Loucy (cell line): ENCODE measurements around the gene NPC1L1.

Source experiments
- H2AFZ ChIP-seq: fragments of 200-600 bp; sonication (generic); 2 replicates; pipeline ENCODE4 v1.6.0; 2016; ENCODE audit warnings: antibody characterized with exemption, mild to moderate bottlenecking, low read length, moderate library complexity
- H3F3A ChIP-seq: fragments of 200-600 bp; 2 replicates; pipeline ENCODE4 v1.6.0; 2016; ENCODE audit warnings: antibody characterized with exemption, low read depth, mild to moderate bottlenecking
- H3K27me3 ChIP-seq: fragments of 200-600 bp; sonication (generic); 2 replicates; pipeline ENCODE4 v1.6.1; 2014; ENCODE audit warnings: low read length, mild to moderate bottlenecking; ENCODE audit not compliant: insufficient read depth, poor library complexity, severe bottlenecking
- H3K36me3 ChIP-seq: fragments of 200-600 bp; sonication (generic); 2 replicates; pipeline ENCODE4 v1.6.1; 2016; ENCODE audit warnings: low read length; ENCODE audit not compliant: insufficient read depth
- H3K4me1 ChIP-seq: fragments of 200-600 bp; sonication (generic); 2 replicates; pipeline ENCODE4 v1.5.1; 2014; ENCODE audit warnings: low read length, mild to moderate bottlenecking; ENCODE audit not compliant: insufficient read depth, poor library complexity, severe bottlenecking
- H3K4me2 ChIP-seq: fragments of 200-600 bp; sonication (generic); 2 replicates; pipeline ENCODE4 v1.6.0; 2014; ENCODE audit warnings: antibody characterized with exemption, low read length, low read depth, mild to moderate bottlenecking; ENCODE audit not compliant: poor library complexity, severe bottlenecking
- H3K4me3 ChIP-seq: fragments of 200-600 bp; sonication (generic); 2 replicates; pipeline ENCODE4 v1.5.1; 2014; ENCODE audit warnings: low read length, mild to moderate bottlenecking, mixed read lengths; ENCODE audit not compliant: poor library complexity, severe bottlenecking
- H3K79me2 ChIP-seq: fragments of 200-600 bp; sonication (generic); 2 replicates; pipeline ENCODE4 v1.6.1; 2014; ENCODE audit warnings: low read length; ENCODE audit not compliant: insufficient read depth
- H3K9ac ChIP-seq: fragments of 200-600 bp; sonication (generic); 2 replicates; pipeline ENCODE4 v1.6.0; 2014; ENCODE audit warnings: mild to moderate bottlenecking, low read depth, low read length, moderate library complexity; ENCODE audit not compliant: poor library complexity, severe bottlenecking
- H3K9me2 ChIP-seq: fragments of 200-600 bp; sonication (generic); replicated peaks from 2 replicates; pipeline ENCODE4 v1.6.1; 2016; ENCODE audit warnings: low read depth, low read length, mixed read lengths
- H3K9me3 ChIP-seq: fragments of 200-600 bp; sonication (generic); 2 replicates; pipeline ENCODE4 v1.6.1; 2014; ENCODE audit warnings: mild to moderate bottlenecking, antibody characterized with exemption, low read length, low read depth; ENCODE audit not compliant: insufficient read depth
- H4K20me1 ChIP-seq: fragments of 200-600 bp; sonication (generic); 2 replicates; pipeline ENCODE4 v1.6.0; 2014; ENCODE audit warnings: antibody characterized with exemption, low read length, mild to moderate bottlenecking; ENCODE audit not compliant: insufficient read depth, poor library complexity, severe bottlenecking
- CTCF ChIP-seq: fragments of 200-600 bp; sonication (generic); conservative IDR thresholded peaks from 2 replicates; pipeline ENCODE4 v1.5.1; 2014; ENCODE audit warnings: mild to moderate bottlenecking, antibody characterized with exemption, low read length
- EZH2phosphoT487 ChIP-seq: fragments of 200-600 bp; IDR thresholded peaks from 2 replicates; pipeline ENCODE4 v1.6.1; 2018; ENCODE audit warnings: antibody characterized with exemption, mild to moderate bottlenecking, moderate library complexity, borderline replicate concordance

Gene NPC1L1

GRCh38 chr7:44583146-44583865, 42.2 kb upstream of the NPC1L1 start:
- H3K4me2 ChIP-seq = peak overlapping the region; percentile 86
- H3K4me1 ChIP-seq = peaks cover 12% of the 10 kb centered on the region
- peaks cover 31% of the 10 kb centered on the region for H3K79me2 ChIP-seq
- no peaks in the 10 kb centered on the region for H3K27me3 ChIP-seq
- no peaks in the 10 kb centered on the region for H3F3A ChIP-seq
- H3K36me3 ChIP-seq = peaks cover 10% of the 10 kb centered on the region; the same call in 1 of the 2 replicates
- H3K4me3 ChIP-seq = peak overlapping the region; percentile 95
- TF ChIP-seq EZH2phosphoT487 (no peak), CTCF (no peak)
- H3K9ac ChIP-seq = peak overlapping the region; percentile 85
- no peak overlapping the region for H2AFZ ChIP-seq
- no peaks in the 10 kb centered on the region for H3K9me2 ChIP-seq
- no peaks in the 10 kb centered on the region for H3K9me3 ChIP-seq
- H4K20me1 ChIP-seq = peaks cover 3% of the 10 kb centered on the region

- no peaks in the 10 kb centered on the region for H3F3A ChIP-seq
- no peak for TF ChIP-seq CTCF
- TF ChIP-seq EZH2phosphoT487 = no peak
- no peaks in the 10 kb centered on the region for H3K9me3 ChIP-seq
- H3K27me3 ChIP-seq = no peaks in the 10 kb centered on the region
- H3K4me3 ChIP-seq = peak within 1 kb of the TSS; percentile 95
- H3K4me1 ChIP-seq = peaks cover 12% of the 10 kb centered on the region
- H3K36me3 ChIP-seq = peaks cover 14% of the 10 kb centered on the region; the same call in 1 of the 2 replicates
- H3K79me2 ChIP-seq = peaks cover 31% of the 10 kb centered on the region
- peak within 1 kb of the TSS; percentile 97 for H3K9ac ChIP-seq
- H3K9me2 ChIP-seq = no peaks in the 10 kb centered on the region
- H3K4me2 ChIP-seq = peak within 1 kb of the TSS; percentile 93
- H4K20me1 ChIP-seq = peaks cover 3% of the 10 kb centered on the region
- H2AFZ ChIP-seq = peak within 1 kb of the TSS; percentile 80
Measured at GRCh38 chr7:44581879-44582603, 40.9 kb upstream of the NPC1L1 start, which contains the start of gene TMED4. TSS of gene TMED4 (minus strand) at chr7:44582231. CDS start at chr7:44582206, 25 bp downstream.

- TF ChIP-seq EZH2phosphoT487 = no peak
- no peak for TF ChIP-seq CTCF
- Histone ChIP-seq H3K4me3 (peak overlapping the region; percentile 95), H3K9me2 (no peaks in the 10 kb centered on the region), H3K36me3 (peaks cover 14% of the 10 kb centered on the region; the same call in 1 of the 2 replicates), H3K27me3 (no peaks in the 10 kb centered on the region), H3K9ac (peak overlapping the region; percentile 97), H3K4me1 (peaks cover 12% of the 10 kb centered on the region), H2AFZ (peak overlapping the region; percentile 80), H3K79me2 (peaks cover 31% of the 10 kb centered on the region), H4K20me1 (peaks cover 5% of the 10 kb centered on the region), H3K9me3 (no peaks in the 10 kb centered on the region), H3F3A (no peaks in the 10 kb centered on the region), H3K4me2 (peak overlapping the region; percentile 93)
Measured at GRCh38 chr7:44580945-44581878, 40.1 kb upstream of the NPC1L1 start.
